H1 (cell line): Measurements from ENCODE around the gene UQCC5. TPM values are rescaled to one million over a fixed set of nuclear protein-coding genes. Genes with fewer than 3 reads are reported as not detected.

Source experiments
- CTCF ChIA-PET: fragments of 300-600 bp; sonication (Branson Sonifier 250); formaldehyde crosslinking; loops from one replicate; lab custom pipeline; 2021; ENCODE audit not compliant: partially characterized antibody; lab: Charles Lee
- POLR2A ChIA-PET: fragments of 300-600 bp; sonication (Branson Sonifier 250); formaldehyde crosslinking; loops from one replicate; lab custom pipeline; 2021; ENCODE audit warnings: inconsistent platforms; ENCODE audit not compliant: partially characterized antibody; lab: Charles Lee
- DNase-seq, 2 experiments: peaks; one replicate each; pipeline versions ENCODE4 v3.0.0 to v3.0.0-alpha.2; 2010 to 2022; ENCODE audit warnings: low spot score in 2 of 2, low read depth in 1 of 2, mixed read lengths in 1 of 2
- FAIRE-seq: peaks from 2 replicates; lab custom pipeline; 2011; peaks lifted over from hg19 to GRCh38; lab: Jason Lieb, UNC
- H2AFZ ChIP-seq: 2 replicates; pipeline ENCODE4 v1.8.1; 2012; ENCODE audit warnings: low read length, inconsistent platforms
- H2AK5ac ChIP-seq: 2 replicates; pipeline ENCODE4 v1.6.1; 2013; ENCODE audit warnings: low read depth, low read length
- H2BK120ac ChIP-seq: replicated peaks from 2 replicates; pipeline ENCODE3; 2013; ENCODE audit warnings: low read depth, low read length, inconsistent platforms
- H2BK12ac ChIP-seq: 2 replicates; pipeline ENCODE4 v1.6.1; 2013; ENCODE audit warnings: low read depth, low read length
- H2BK15ac ChIP-seq: 2 replicates; pipeline ENCODE4 v1.6.1; 2013; ENCODE audit warnings: low read length
- H2BK20ac ChIP-seq: 2 replicates; pipeline ENCODE4 v1.6.1; 2013; ENCODE audit warnings: low read length
- H2BK5ac ChIP-seq: 2 replicates; pipeline ENCODE4 v1.6.1; 2013; ENCODE audit warnings: low read depth, low read length
- H3K14ac ChIP-seq: 2 replicates; pipeline ENCODE4 v1.6.1; 2013; ENCODE audit warnings: inconsistent platforms; ENCODE audit not compliant: insufficient read length
- H3K18ac ChIP-seq: 2 replicates; pipeline ENCODE4 v1.6.1; 2013; ENCODE audit warnings: low read length; ENCODE audit errors: extremely low read depth
- H3K23ac ChIP-seq: 2 replicates; pipeline ENCODE4 v1.6.1; 2013; ENCODE audit warnings: inconsistent platforms; ENCODE audit not compliant: insufficient read length
- H3K23me2 ChIP-seq: 2 replicates; pipeline ENCODE4 v1.6.1; 2013; ENCODE audit warnings: low read depth, low read length
- H3K27ac ChIP-seq: 2 replicates; pipeline ENCODE4 v1.6.1; 2011; ENCODE audit warnings: low read depth, low read length, inconsistent platforms
- H3K27me3 ChIP-seq, 4 experiments: replicated peaks in 1 of 4; 1 replicate in 1 of 4; 2 replicates in 3 of 4; pipeline versions ENCODE4 v1.6.1 to v1.8.1; 2011 to 2013; ENCODE audit warnings: low read length in 3 of 4, mild to moderate bottlenecking in 3 of 4, inconsistent platforms in 2 of 4, mixed read lengths in 2 of 4, moderate library complexity in 1 of 4; ENCODE audit not compliant: control insufficient read depth in 3 of 4, insufficient read depth in 3 of 4; ENCODE audit errors: extremely low read depth in 1 of 4
- H3K36me3 ChIP-seq, 4 experiments: 2 replicates each; pipeline versions ENCODE4 v1.6.1 to v1.8.1; 2011 to 2013; ENCODE audit warnings: mild to moderate bottlenecking in 4 of 4, low read length in 3 of 4, moderate library complexity in 2 of 4, control low read depth in 1 of 4, inconsistent platforms in 1 of 4; ENCODE audit not compliant: insufficient read depth in 4 of 4, control insufficient read depth in 2 of 4
- H3K4ac ChIP-seq: replicated peaks from 2 replicates; pipeline ENCODE3; 2013; ENCODE audit warnings: low read length, low read depth, mixed read lengths, inconsistent platforms; ENCODE audit not compliant: insufficient read length
- H3K4me1 ChIP-seq, 4 experiments: replicated peaks in 1 of 4; 1 replicate in 1 of 4; 2 replicates in 3 of 4; pipeline versions ENCODE4 v1.6.1 to v1.8.1; 2011 to 2013; ENCODE audit warnings: low read length in 3 of 4, inconsistent platforms in 2 of 4, mixed read lengths in 1 of 4; ENCODE audit not compliant: insufficient read depth in 4 of 4, control insufficient read depth in 3 of 4
- H3K4me2 ChIP-seq, 2 experiments: 2 replicates each; pipeline versions ENCODE4 v1.6.1 to v1.8.1; 2011 to 2013; ENCODE audit warnings: low read depth in 2 of 2, low read length in 2 of 2, control low read depth in 1 of 2, inconsistent platforms in 1 of 2, mild to moderate bottlenecking in 1 of 2; ENCODE audit not compliant: insufficient read depth in 1 of 2
- H3K4me3 ChIP-seq, 4 experiments: fragments of 200-600, 300-600 bp in 1 of 4; sonication (generic), shearing (Covaris generic), sonication (Bioruptor Twin) in 1 of 4; 2 replicates each; pipeline versions ENCODE4 v1.5.1 to v1.8.1; 2011 to 2016; ENCODE audit warnings: low read length in 4 of 4, low read depth in 3 of 4, control low read depth in 2 of 4, inconsistent platforms in 2 of 4, mild to moderate bottlenecking in 2 of 4, mixed read lengths in 1 of 4, moderate library complexity in 1 of 4; ENCODE audit not compliant: insufficient read depth in 2 of 4; ENCODE audit errors: extremely low read depth in 1 of 4
- H3K56ac ChIP-seq: replicated peaks from 2 replicates; pipeline ENCODE3; 2013; ENCODE audit warnings: low read depth, mild to moderate bottlenecking, mixed read lengths, low read length, inconsistent platforms; ENCODE audit not compliant: insufficient read length
- H3K79me1 ChIP-seq: 2 replicates; pipeline ENCODE4 v1.6.1; 2013; ENCODE audit warnings: low read depth, low read length, control low read depth
- H3K79me2 ChIP-seq, 2 experiments: 2 replicates each; pipeline versions ENCODE4 v1.6.1 to v1.8.1; 2012 to 2013; ENCODE audit warnings: low read length in 2 of 2, mild to moderate bottlenecking in 2 of 2, inconsistent platforms in 1 of 2; ENCODE audit not compliant: insufficient read depth in 2 of 2, control insufficient read depth in 1 of 2
- H3K9ac ChIP-seq, 4 experiments: replicated peaks in 1 of 4; 1 replicate in 1 of 4; 2 replicates in 3 of 4; pipeline versions ENCODE4 v1.6.1 to v1.8.1; 2011 to 2013; ENCODE audit warnings: low read depth in 3 of 4, low read length in 3 of 4, control low read depth in 2 of 4, mild to moderate bottlenecking in 2 of 4, moderate library complexity in 2 of 4, inconsistent platforms in 1 of 4; ENCODE audit errors: extremely low read depth in 1 of 4
- H3K9me3 ChIP-seq, 2 experiments: 2 replicates each; pipeline versions ENCODE4 v1.6.1 to v1.8.1; 2012 to 2013; ENCODE audit warnings: mild to moderate bottlenecking in 2 of 2, moderate library complexity in 2 of 2, control low read depth in 1 of 2, inconsistent platforms in 1 of 2, low read depth in 1 of 2, low read length in 1 of 2, mixed read lengths in 1 of 2; ENCODE audit not compliant: insufficient read depth in 2 of 2
- H4K20me1 ChIP-seq, 2 experiments: replicated peaks in 1 of 2; 2 replicates each; pipeline versions ENCODE3 to v1.8.1; 2011 to 2013; ENCODE audit warnings: inconsistent platforms in 2 of 2, low read length in 2 of 2, mild to moderate bottlenecking in 1 of 2; ENCODE audit not compliant: insufficient read depth in 2 of 2, control insufficient read depth in 1 of 2
- H4K5ac ChIP-seq: 2 replicates; pipeline ENCODE4 v1.6.1; 2013; ENCODE audit warnings: low read length, low read depth, mixed read lengths, inconsistent platforms; ENCODE audit not compliant: insufficient read length
- H4K8ac ChIP-seq: 2 replicates; pipeline ENCODE4 v1.8.0; 2013; ENCODE audit warnings: mild to moderate bottlenecking, moderate library complexity, low read length, inconsistent platforms; ENCODE audit not compliant: insufficient read depth; ENCODE audit errors: extremely low read depth
- H4K91ac ChIP-seq: replicated peaks from 2 replicates; pipeline ENCODE3; 2013; ENCODE audit warnings: low read length, mixed read lengths, inconsistent platforms; ENCODE audit not compliant: insufficient read length
- CBX8 ChIP-seq: fragments of 300-800, 300-1000 bp; sonication (generic); IDR thresholded peaks from 2 replicates; pipeline ENCODE4 v1.7.1; 2016; ENCODE audit warnings: low read depth, low read length, borderline replicate concordance
- CTCF ChIP-seq, 3 experiments: IDR thresholded peaks; 1 replicate in 2 of 3; 2 replicates in 1 of 3; pipeline versions ENCODE4 v1.5.1 to v1.6.1; 2011; ENCODE audit warnings: low read length in 3 of 3, mild to moderate bottlenecking in 3 of 3, inconsistent platforms in 2 of 3, low read depth in 1 of 3, moderate library complexity in 1 of 3; ENCODE audit not compliant: insufficient read depth in 1 of 3; ENCODE audit errors: control extremely low read depth in 1 of 3
- KDM4A ChIP-seq: IDR thresholded peaks from one replicate; pipeline ENCODE4 v1.7.1; 2012; ENCODE audit warnings: low read depth, mild to moderate bottlenecking, moderate library complexity, low read length, inconsistent platforms; ENCODE audit not compliant: severe bottlenecking
- PHF8 ChIP-seq: fragments of 200-600 bp; sonication (generic); conservative IDR thresholded peaks from 2 replicates; pipeline ENCODE4 v1.7.1; 2012; ENCODE audit warnings: low read depth, mild to moderate bottlenecking, inconsistent platforms, low read length, moderate library complexity
- RBBP5 ChIP-seq: IDR thresholded peaks from 2 replicates; pipeline ENCODE4 v1.7.1; 2012; ENCODE audit warnings: low read depth, mild to moderate bottlenecking, inconsistent platforms, low read length, moderate library complexity, borderline replicate concordance
- SP2 ChIP-seq: IDR thresholded peaks from 2 replicates; pipeline ENCODE4 v1.6.1; 2012; ENCODE audit warnings: mild to moderate bottlenecking, low read length, inconsistent platforms
- TAF1 ChIP-seq: IDR thresholded peaks from 2 replicates; pipeline ENCODE4 v1.6.1; 2011; ENCODE audit warnings: mild to moderate bottlenecking, low read depth, low read length
- TEAD4 ChIP-seq: IDR thresholded peaks from 2 replicates; pipeline ENCODE4 v1.6.1; 2012; ENCODE audit warnings: low read depth, low read length, inconsistent platforms, mixed read lengths
- WGBS, 2 experiments: shearing (Covaris generic) in 1 of 2; methylation state at CpG; one replicate each; pipeline versions ENCODE4 v1.1.6 to v1.1.7; 2013 to 2015; ENCODE audit warnings: low lambda C conversion rate in 2 of 2, mixed read lengths in 2 of 2, inconsistent platforms in 1 of 2, low coverage in 1 of 2, missing lambda C conversion rate in 1 of 2; ENCODE audit not compliant: insufficient replicate concordance in 2 of 2, insufficient coverage in 1 of 2, insufficient read length in 1 of 2; ENCODE audit errors: extremely low coverage in 1 of 2, missing lambda C conversion rate in 1 of 2; 5-methylcytosine and 5-hydroxymethylcytosine counted together
- polyA plus RNA-seq, 7 experiments: library from polyadenylated mRNA; depleted of rRNA in 3 of 7; stranded (reverse) in 5 of 7; unstranded in 2 of 7; fragments of >200 nt in 5 of 7; fragments of 200-250 nt in 2 of 7; gene quantifications; 1 replicate in 5 of 7; 2 replicates in 1 of 7; 4 replicates in 1 of 7; pipeline versions ENCODE4 v1.2.1 to v1.2.3, GENCODE V29; 2011 to 2013; ENCODE audit warnings: missing spikeins in 2 of 7, mixed read lengths in 2 of 7
- total RNA-seq: library from RNA; stranded (reverse); fragmentation: NEBNext Ultra II Directional; extraction: Animal tissue kit (Norgen Biotek cat#: 25700); gene quantifications from 2 replicates; pipeline ENCODE4 v1.2.1, GENCODE V29; 2021

UQCC5 gene
- total and polyA plus RNA-seq, 2 of the 8 experiments (the other 6 are each of a cell fraction or from before 2014, with no cell fraction given), result 35.0 to 37.7 TPM

DNA sequence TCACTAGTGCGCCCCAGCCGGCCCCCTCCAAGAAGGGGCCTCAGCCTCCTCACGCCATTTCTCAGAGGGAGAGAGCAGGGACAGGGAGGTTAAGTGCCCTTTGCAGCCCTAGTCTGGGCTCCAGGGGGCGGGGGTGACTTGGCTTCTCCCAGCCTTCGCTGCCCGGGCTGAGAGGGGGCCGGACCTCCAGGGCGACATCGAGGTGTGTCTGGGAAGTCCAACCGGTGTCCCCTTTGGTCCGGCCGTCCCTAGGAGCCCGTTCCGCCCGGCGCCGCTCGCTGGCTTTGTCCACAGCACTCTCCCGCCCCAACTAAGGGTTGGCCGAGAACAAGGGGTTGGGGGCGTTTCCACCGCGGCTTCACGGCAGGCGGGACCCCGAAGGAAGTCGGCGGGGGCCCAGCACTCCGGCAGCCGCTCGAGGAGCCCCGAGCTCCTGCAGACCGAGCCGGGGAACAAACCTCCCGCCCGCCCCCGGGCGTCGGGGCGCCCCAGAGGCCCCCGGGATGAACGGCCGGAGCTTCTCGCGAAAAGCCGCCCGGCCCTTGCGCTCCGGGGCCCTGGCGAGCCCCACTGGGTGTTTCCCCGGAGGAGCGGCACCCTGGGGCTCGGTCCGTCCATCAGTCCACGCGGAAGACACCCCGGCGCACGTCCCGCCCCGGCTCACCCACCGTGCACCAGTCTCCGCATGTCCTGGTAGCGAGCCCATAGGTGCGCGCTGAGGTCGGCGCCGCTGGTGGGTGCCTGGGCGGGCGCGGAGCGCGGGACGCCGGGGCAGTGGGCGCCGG, 3.4 kb upstream of the UQCC5 start:
- peak overlapping the region; percentile 67 for H3K56ac ChIP-seq
- H4K8ac ChIP-seq, result peak overlapping the region; percentile 25
- no peak for FAIRE-seq
- no peak overlapping the region for H3K23ac ChIP-seq
- peaks cover 26% of the 10 kb centered on the region for H3K23me2 ChIP-seq
- no peak overlapping the region; the same call in none of the 2 replicates for H3K18ac ChIP-seq
- no peak overlapping the region for H3K14ac ChIP-seq
- peak overlapping the region; percentile 52; the same call in 1 of the 2 replicates for H2BK5ac ChIP-seq
- H2BK20ac ChIP-seq, result no peak overlapping the region
- H3K36me3 ChIP-seq, result peaks cover 9 to 19% (median 13%) of the 10 kb centered on the region in 4 experiments
- peak overlapping the region; percentile 63 for H4K5ac ChIP-seq
- peaks cover 7 to 50% of the 10 kb centered on the region in 2 experiments for H3K79me2 ChIP-seq
- H2AK5ac ChIP-seq, result no peak overlapping the region
- H4K20me1 ChIP-seq, result peaks cover 12 to 32% of the 10 kb centered on the region in 2 experiments
- H2BK120ac ChIP-seq, result no peak overlapping the region
- peak overlapping the region; percentile 89 for H3K4me2 ChIP-seq
- H2BK12ac ChIP-seq, result no peak overlapping the region
- no peak overlapping the region for H2AFZ ChIP-seq
- H4K91ac ChIP-seq, result peak overlapping the region; percentile 90
- peak overlapping the region; percentile 61 to 84 (median 66) for H3K4me3 ChIP-seq
- H3K27ac ChIP-seq, result 0 out of 2 replicates have a peak overlapping the region, but pooled peaks have one; percentile 22
- 1% methylated on average over 42 of the region's 78 CpGs; no CpG with 5 or more reads in 1 of the 2 experiments for WGBS, 2 experiments
- no peaks in the 10 kb centered on the region for H3K9me3 ChIP-seq
- H2BK15ac ChIP-seq, result no peak overlapping the region
- ChIA-PET POLR2A (interaction anchor here (0.8 to 3.0 kb wide), 8 partner anchors 9 to 159 kb away, joined by 3 to 25 read pairs (median 4); no protein-coding TSS in a partner anchor), CTCF (interaction anchor here (1.0 kb wide), 1 partner anchor 28 kb away, joined by 3 read pairs; no protein-coding TSS in a partner anchor)
- H3K79me1 ChIP-seq, result peaks cover 40% of the 10 kb centered on the region
- H3K27me3 ChIP-seq, result no peaks in the 10 kb centered on the region
- H3K9ac ChIP-seq, result peak overlapping the region; percentile 33 to 91 (median 68); a peak in 6 of 7 replicates
- H3K4me1 ChIP-seq, result peaks cover 5 to 31% (median 18%) of the 10 kb centered on the region in 4 experiments
- peak in 1 of 2 experiments; percentile 72 for DNase-seq
- H3K4ac ChIP-seq, result peak overlapping the region; percentile 19
- no peak for TF ChIP-seq RBBP5
- TF ChIP-seq TEAD4, result no peak
- TF ChIP-seq SP2, result no peak
- TF ChIP-seq CTCF (IDR thresholded peaks at IDR 0.05; ENCODE audit: control extremely low read depth in 1 of 3, insufficient read depth in 1 of 3, low read depth in 1 of 3, low read length in 3 of 3), result no peak
- TF ChIP-seq CBX8, result no peak
- TF ChIP-seq TAF1, result 0 out of 2 replicates have a peak, but pooled peaks have one; percentile 22
- peak; percentile 20 for TF ChIP-seq PHF8
- peak; percentile 61 for TF ChIP-seq KDM4A
